Upper lobe of left lung (tissue), 6 donors: ENCODE data around the gene ERO1A. TPM values are rescaled to one million over a fixed set of nuclear protein-coding genes. Genes with fewer than 3 reads are reported as not detected.

Experiments
- ATAC-seq, 2 donors: fragments of 200-7000 bp; cut with Tn5 transposase; one replicate each; pipeline ENCODE4 v1.9.1; 2022; ENCODE audit warnings: mild to moderate bottlenecking in 2 of 2, moderate library complexity in 2 of 2; ENCODE audit not compliant: low FRiP score in 2 of 2
- DNase-seq, 2 donors: peaks; one replicate each; pipeline ENCODE4 v3.0.0-alpha.2; 2019 to 2020
- H3K27ac ChIP-seq, 4 donors: fragments of 200-600 bp; sonication (generic); one replicate each; pipeline ENCODE4 v1.5.1; 2016 to 2019
- H3K27me3 ChIP-seq, 4 donors: fragments of 200-600 bp; sonication (generic); one replicate each; pipeline ENCODE4 v1.5.1; 2017 to 2019
- H3K36me3 ChIP-seq, 4 donors: fragments of 200-600 bp; sonication (generic); one replicate each; pipeline ENCODE4 v1.5.1; 2016 to 2019
- H3K4me1 ChIP-seq, 4 donors: fragments of 200-600 bp; sonication (generic); one replicate each; pipeline ENCODE4 v1.5.1; 2018 to 2019
- H3K4me3 ChIP-seq, 4 donors: fragments of 200-600 bp; sonication (generic); one replicate each; pipeline ENCODE4 v1.5.1; 2017 to 2019; ENCODE audit warnings: mild to moderate bottlenecking in 2 of 4, moderate library complexity in 1 of 4
- H3K9me3 ChIP-seq, 4 donors: fragments of 200-600 bp; sonication (generic); one replicate each; pipeline ENCODE4 v1.5.1; 2018 to 2019
- EP300 ChIP-seq, 4 donors: sonication (generic); formaldehyde crosslinking; IDR thresholded peaks; one replicate each; pipeline ENCODE4 v1.5.1; 2017; ENCODE audit warnings: antibody characterized with exemption in 4 of 4, control low read depth in 2 of 4
- POLR2A ChIP-seq, 4 donors: fragments of 450-650 bp; IDR thresholded peaks; one replicate each; pipeline ENCODE4 v1.5.1; 2016 to 2017; ENCODE audit warnings: antibody characterized with exemption in 4 of 4, mild to moderate bottlenecking in 2 of 4
- POLR2AphosphoS5 ChIP-seq, 2 donors: sonication (generic); formaldehyde crosslinking; IDR thresholded peaks; one replicate each; pipeline ENCODE4 v1.5.1; 2017; ENCODE audit warnings: antibody characterized with exemption in 2 of 2
- whole genome bisulfite sequencing, 2 donors: methylation state at CpG; one replicate each; pipeline ENCODE4 v1.1.5; 2017 to 2018; 5-methylcytosine and 5-hydroxymethylcytosine counted together
- total RNA-seq, 6 donors: library from RNA; depleted of rRNA in 4 of 6; stranded (reverse); fragments of >200 nt in 4 of 6; gene quantifications; one replicate each; pipeline versions ENCODE4 v1.1.0 to v1.2.1, GENCODE V29; 2016 to 2021
- TF ChIP-seq, protein P1 (sequence below), 6 experiments: fragments of 450-650 bp in 4 of 6; fragments of 200-600 bp in 2 of 6; sonication (generic) in 2 of 6; IDR thresholded peaks; one replicate each; pipeline ENCODE4 v1.5.1; 2016 to 2019; ENCODE audit warnings: antibody characterized with exemption in 6 of 6
- donor health status: DM: no; HTN: no; CAD: no; lungs with moderate emphysema.
- donor health status: DM: no; HTN: yes; CAD: no; lungs with severe emphysema.

The ERO1A gene
- total RNA-seq, 6 donors from 2014 or later = 36.4 to 63.4 (median 50.9) TPM

- Histone ChIP-seq H3K27ac (no peak overlapping the region), H3K4me1 (no peaks in the 10 kb centered on the region), H3K27me3 (no peaks in the 10 kb centered on the region), H3K9me3 (no peaks in the 10 kb centered on the region), H3K4me3 (no peak overlapping the region), H3K36me3 (peaks cover 7 to 53% (median 18%) of the 10 kb centered on the region in 4 donors)
- TF ChIP-seq POLR2AphosphoS5 (IDR thresholded peaks at IDR 0.05) (no peak), POLR2A (IDR thresholded peaks at IDR 0.05) (no peak), EP300 (IDR thresholded peaks at IDR 0.05) (no peak)
- TF ChIP-seq, protein P1, sequence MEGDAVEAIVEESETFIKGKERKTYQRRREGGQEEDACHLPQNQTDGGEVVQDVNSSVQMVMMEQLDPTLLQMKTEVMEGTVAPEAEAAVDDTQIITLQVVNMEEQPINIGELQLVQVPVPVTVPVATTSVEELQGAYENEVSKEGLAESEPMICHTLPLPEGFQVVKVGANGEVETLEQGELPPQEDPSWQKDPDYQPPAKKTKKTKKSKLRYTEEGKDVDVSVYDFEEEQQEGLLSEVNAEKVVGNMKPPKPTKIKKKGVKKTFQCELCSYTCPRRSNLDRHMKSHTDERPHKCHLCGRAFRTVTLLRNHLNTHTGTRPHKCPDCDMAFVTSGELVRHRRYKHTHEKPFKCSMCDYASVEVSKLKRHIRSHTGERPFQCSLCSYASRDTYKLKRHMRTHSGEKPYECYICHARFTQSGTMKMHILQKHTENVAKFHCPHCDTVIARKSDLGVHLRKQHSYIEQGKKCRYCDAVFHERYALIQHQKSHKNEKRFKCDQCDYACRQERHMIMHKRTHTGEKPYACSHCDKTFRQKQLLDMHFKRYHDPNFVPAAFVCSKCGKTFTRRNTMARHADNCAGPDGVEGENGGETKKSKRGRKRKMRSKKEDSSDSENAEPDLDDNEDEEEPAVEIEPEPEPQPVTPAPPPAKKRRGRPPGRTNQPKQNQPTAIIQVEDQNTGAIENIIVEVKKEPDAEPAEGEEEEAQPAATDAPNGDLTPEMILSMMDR (IDR thresholded peaks at IDR 0.05) = no peak
- no peak for DNase-seq
- WGBS, 2 donors = 83 to 84% methylated on average over 2 of the region's 2 CpGs
- no peak for ATAC-seq
These were observed 31.5 kb downstream of the ERO1A start for GRCh38 chr14:52663850-52664249.

GRCh38 chr14:52661314-52661713, 34.0 kb downstream of the ERO1A start:
- TF ChIP-seq POLR2AphosphoS5 (IDR thresholded peaks at IDR 0.05) = no peak
- TF ChIP-seq, protein P1 (IDR thresholded peaks at IDR 0.05) = no peak
- TF ChIP-seq POLR2A (IDR thresholded peaks at IDR 0.05) = no peak
- TF ChIP-seq EP300 (IDR thresholded peaks at IDR 0.05) = no peak
- Histone ChIP-seq H3K4me3 (no peak overlapping the region), H3K27ac (no peak overlapping the region), H3K4me1 (no peaks in the 10 kb centered on the region), H3K27me3 (no peaks in the 10 kb centered on the region), H3K36me3 (peaks cover 11 to 46% (median 24%) of the 10 kb centered on the region in 4 donors), H3K9me3 (no peaks in the 10 kb centered on the region)
- DNase-seq = no peak
- 89 to 95% methylated on average over 2 of the region's 2 CpGs for WGBS, 2 donors
- no peak for ATAC-seq

- H3K36me3 ChIP-seq = peaks cover 11 to 45% (median 22%) of the 10 kb centered on the region in 4 donors
- no peaks in the 10 kb centered on the region for H3K4me1 ChIP-seq
- H3K4me3 ChIP-seq = no peak overlapping the region
- no peak for DNase-seq
- TF ChIP-seq POLR2AphosphoS5 (IDR thresholded peaks at IDR 0.05) (no peak), EP300 (IDR thresholded peaks at IDR 0.05) (no peak), POLR2A (IDR thresholded peaks at IDR 0.05) (no peak)
- TF ChIP-seq, protein P1 (IDR thresholded peaks at IDR 0.05) = no peak
- H3K27ac ChIP-seq = no peak overlapping the region
- H3K9me3 ChIP-seq = no peaks in the 10 kb centered on the region
- no peaks in the 10 kb centered on the region for H3K27me3 ChIP-seq
- 93 to 100% methylated on average over 1 of the region's 1 CpG for WGBS, 2 donors
- no peak for ATAC-seq
These were observed 34.5 kb downstream of the ERO1A start for GRCh38 chr14:52660832-52661231.

GRCh38 chr14:52660325-52660724, 35.0 kb downstream of the ERO1A start:
- ATAC-seq = no peak

GRCh38 chr14:52656905-52657304, 38.5 kb downstream of the ERO1A start:
- peaks cover 11 to 40% (median 23%) of the 10 kb centered on the region in 4 donors for H3K36me3 ChIP-seq

More at GRCh38 chr14:52660325-52660724, 35.0 kb downstream of the ERO1A start:
- Histone ChIP-seq H3K4me3 (no peak overlapping the region), H3K27ac (no peak overlapping the region), H3K27me3 (no peaks in the 10 kb centered on the region), H3K9me3 (no peaks in the 10 kb centered on the region), H3K4me1 (no peaks in the 10 kb centered on the region), H3K36me3 (peaks cover 11 to 45% (median 22%) of the 10 kb centered on the region in 4 donors)
- TF ChIP-seq, protein P1 (IDR thresholded peaks at IDR 0.05) = no peak
- TF ChIP-seq POLR2AphosphoS5 (IDR thresholded peaks at IDR 0.05) = no peak
- no peak for TF ChIP-seq EP300 (IDR thresholded peaks at IDR 0.05)
- no peak for TF ChIP-seq POLR2A (IDR thresholded peaks at IDR 0.05)
- DNase-seq = no peak

More at GRCh38 chr14:52656905-52657304, 38.5 kb downstream of the ERO1A start:
- Histone ChIP-seq H3K27ac (no peak overlapping the region), H3K9me3 (no peaks in the 10 kb centered on the region), H3K27me3 (no peaks in the 10 kb centered on the region), H3K4me3 (no peak overlapping the region), H3K4me1 (no peaks in the 10 kb centered on the region)
- DNase-seq (no peak), ATAC-seq (no peak)
- TF ChIP-seq, protein P1 (IDR thresholded peaks at IDR 0.05) = no peak
- TF ChIP-seq EP300 (IDR thresholded peaks at IDR 0.05) (no peak), POLR2AphosphoS5 (IDR thresholded peaks at IDR 0.05) (no peak), POLR2A (IDR thresholded peaks at IDR 0.05) (no peak)
